NCI-H446 treated with DMSO at 0.1 percent for 48 hours (cell line): ENCODE measurements around the gene SHANK3.

Experiments
- DNase-seq: peaks from one replicate; lab custom pipeline; 2025; lab: John Stamatoyannopoulos, UW

Gene SHANK3

DNA sequence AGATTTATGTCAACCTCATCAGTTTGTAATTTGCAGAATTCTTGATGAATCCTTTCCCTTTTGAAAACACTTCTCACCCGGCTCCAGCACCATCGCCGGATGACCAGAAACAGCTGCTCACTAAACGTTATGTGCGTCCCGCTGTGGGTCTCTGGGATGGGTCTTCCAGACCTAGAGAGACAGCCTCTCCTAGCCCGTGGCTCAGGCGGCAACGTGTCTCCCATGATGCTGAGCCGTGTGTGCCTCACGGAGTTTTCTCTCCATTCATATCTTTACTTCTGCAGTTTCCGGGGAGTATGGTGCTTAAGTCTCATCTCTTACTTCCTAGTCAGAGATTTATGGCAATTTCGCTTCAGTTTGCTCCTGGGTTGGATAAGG is 40.4 kb downstream of the SHANK3 start:
- DNase-seq, result no peak

DNA sequence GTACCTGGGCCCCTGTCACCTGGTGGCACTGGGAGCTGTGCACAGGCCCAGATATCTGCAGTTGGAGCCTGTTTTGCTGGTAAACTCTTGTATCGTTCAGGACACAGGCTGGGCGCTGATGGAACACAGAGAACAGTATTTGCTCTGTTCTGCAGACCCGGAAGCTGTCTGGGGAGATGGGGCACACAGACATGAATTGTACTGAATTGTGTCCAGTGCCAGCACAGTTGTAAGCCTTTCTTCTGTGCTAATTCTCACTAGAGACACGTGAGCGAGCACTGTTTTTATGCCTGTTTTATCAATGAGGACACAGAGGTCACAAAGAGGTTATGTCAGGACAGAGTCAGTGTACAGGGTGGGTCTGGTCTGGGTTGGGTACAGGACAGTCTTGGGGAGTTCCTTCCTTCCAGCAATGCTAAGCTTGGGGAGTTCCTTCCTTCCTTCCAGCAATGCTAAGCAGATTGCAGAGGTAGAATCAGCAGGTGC is 41.0 kb downstream of the SHANK3 start:
- no peak for DNase-seq

- DNase-seq, result no peak
Measured at GRCh38 chr22:50714150-50714549, 41.5 kb downstream of the SHANK3 start.

- DNase-seq, result no peak
Measured at GRCh38 chr22:50714631-50715179, 42.1 kb downstream of the SHANK3 start.

DNA sequence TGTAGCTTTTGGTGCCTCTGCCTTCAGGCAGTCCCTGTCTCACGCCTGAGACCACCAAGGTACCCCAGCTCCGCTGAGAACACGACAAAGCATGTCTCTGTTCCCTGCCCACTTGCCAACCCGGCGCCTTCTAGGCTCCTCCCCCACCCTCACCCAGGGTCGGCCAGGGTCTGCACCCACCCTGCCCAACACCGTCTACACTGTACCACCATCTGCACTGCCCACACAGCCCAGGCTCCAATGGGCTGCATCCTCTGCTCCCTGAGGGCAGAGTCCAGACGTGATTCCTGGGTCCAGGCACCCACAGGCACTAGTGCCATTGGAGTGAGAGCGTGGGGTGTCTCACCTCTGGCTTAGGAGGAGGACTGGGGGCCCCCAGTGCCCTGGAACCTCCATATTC is 42.6 kb downstream of the SHANK3 start:
- DNase-seq, result no peak

DNA sequence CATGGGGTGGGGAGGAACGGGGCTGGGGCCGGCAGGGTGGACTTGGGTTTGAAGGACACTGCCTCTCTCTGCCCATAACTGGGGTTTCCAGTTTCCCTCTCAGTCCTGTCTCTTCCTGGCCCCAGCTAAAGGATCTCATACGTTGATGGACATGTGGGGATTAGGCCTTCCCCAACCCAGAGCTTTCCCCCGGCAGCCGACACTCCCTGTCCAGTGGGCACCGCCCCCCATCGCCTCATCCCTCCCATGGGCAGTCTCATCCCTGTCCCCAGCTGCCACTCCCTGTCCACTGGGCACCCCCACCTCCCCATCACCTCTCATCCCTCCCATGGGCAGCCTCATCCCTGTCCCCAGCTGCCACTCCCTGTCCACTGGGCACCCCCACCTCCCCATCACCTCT is 43.2 kb downstream of the SHANK3 start:
- DNase-seq, result no peak

DNA sequence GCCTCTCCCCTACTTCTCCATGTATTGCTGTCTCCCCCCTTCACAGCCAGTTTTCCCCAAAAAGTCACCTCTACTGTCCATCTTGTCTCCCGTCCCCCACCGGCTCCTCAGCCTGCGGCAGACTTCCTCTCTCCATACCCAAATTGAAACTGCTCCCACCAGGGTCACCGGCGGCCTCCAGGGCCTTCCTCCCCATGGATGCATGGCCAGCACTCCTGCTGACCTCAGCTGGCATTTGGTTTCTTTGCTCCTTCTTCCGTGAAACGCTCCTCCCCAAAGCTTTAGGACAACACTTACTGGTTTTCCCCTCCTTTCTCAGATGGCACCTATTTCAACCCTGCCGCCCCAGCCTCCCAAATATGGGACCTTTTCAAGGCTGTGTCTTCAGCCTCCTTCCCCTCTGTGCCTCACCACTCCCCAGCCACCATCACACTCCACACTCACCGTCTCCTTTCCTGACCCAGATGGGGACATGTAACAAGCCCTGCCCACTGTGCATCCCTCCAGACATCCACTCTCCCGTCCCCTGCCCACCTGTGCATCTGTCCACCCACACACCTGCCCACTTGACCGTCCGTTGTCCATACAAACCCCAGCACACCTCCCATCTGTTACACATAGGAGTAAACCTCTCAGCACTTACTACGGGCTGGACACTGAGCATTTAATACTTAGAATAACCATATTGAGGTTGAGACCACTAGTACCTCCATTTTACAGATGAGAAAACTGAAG is 43.8 kb downstream of the SHANK3 start:
- DNase-seq, result no peak

- DNase-seq, result no peak
Measured at GRCh38 chr22:50717709-50718351, 45.2 kb downstream of the SHANK3 start.

DNA sequence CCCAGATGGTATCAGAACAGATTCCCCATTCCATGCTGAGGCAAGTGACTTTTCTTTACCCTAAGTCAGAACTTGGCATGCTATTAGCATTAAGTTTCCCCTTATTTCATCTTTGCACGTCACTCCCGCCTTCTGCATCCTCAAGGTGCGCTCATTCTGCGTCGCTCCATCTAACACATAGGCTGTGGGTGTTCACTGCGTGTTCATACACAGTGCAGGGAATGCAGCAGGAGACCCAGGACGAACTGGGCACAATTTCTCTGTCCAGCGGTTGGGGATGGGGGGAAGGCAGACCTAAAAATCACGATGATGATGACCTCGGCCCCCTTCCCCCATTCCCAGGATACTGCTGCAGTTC is 45.7 kb downstream of the SHANK3 start:
- no peak for DNase-seq

GRCh38 chr22:50719814-50720300 is 47.2 kb downstream of the SHANK3 start:
- no peak for DNase-seq

GRCh38 chr22:50720301-50721256 is 48.0 kb downstream of the SHANK3 start:
- no peak for DNase-seq

DNA sequence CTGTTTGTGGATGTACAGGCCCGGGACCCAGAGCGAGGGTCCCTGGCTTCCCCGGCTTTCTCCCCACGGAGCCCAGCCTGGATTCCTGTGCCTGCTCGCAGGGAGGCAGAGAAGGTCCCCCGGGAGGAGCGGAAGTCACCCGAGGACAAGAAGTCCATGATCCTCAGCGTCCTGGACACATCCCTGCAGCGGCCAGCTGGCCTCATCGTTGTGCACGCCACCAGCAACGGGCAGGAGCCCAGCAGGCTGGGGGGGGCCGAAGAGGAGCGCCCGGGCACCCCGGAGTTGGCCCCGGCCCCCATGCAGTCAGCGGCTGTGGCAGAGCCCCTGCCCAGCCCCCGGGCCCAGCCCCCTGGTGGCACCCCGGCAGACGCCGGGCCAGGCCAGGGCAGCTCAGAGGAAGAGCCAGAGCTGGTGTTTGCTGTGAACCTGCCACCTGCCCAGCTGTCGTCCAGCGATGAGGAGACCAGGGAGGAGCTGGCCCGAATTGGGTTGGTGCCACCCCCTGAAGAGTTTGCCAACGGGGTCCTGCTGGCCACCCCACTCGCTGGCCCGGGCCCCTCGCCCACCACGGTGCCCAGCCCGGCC is 48.7 kb downstream of the SHANK3 start:
- DNase-seq, result no peak

GRCh38 chr22:50722048-50722701 is 49.6 kb downstream of the SHANK3 start:
- DNase-seq, result no peak
